Suppressor macrophage (primary cell): ENCODE measurements around the gene RRAD.
"Not testable (repeated sequence)": the region's sequence is repeated elsewhere in the genome, so short reads cannot be mapped to it uniquely, and the experiment has no call there.

Source experiments
- DNase-seq, 4 experiments: peaks; one replicate each; pipeline ENCODE4 v3.0.0-alpha.2; 2020 to 2022

The RRAD gene

GRCh38 chr16:66950971-66951790 lies 25.8 kb upstream of the RRAD start:
- no peak for DNase-seq

GRCh38 chr16:66950437-66950836 lies 25.1 kb upstream of the RRAD start:
- DNase-seq, result no peak

- DNase-seq, result no peak
Observed at GRCh38 chr16:66949472-66949871, 24.1 kb upstream of the RRAD start.

GRCh38 chr16:66948837-66949225 lies 23.5 kb upstream of the RRAD start:
- DNase-seq, result no peak

GRCh38 chr16:66948134-66948836 lies 22.9 kb upstream of the RRAD start:
- DNase-seq, result peak in 2 of 4 experiments; percentile 42 to 51

- peak; percentile 88 to 94 (median 90) for DNase-seq
Observed at GRCh38 chr16:66947302-66948065, 22.1 kb upstream of the RRAD start.

- no peak for DNase-seq
Observed at GRCh38 chr16:66946974-66947301, 21.6 kb upstream of the RRAD start.

GRCh38 chr16:66946541-66946940 lies 21.2 kb upstream of the RRAD start:
- no peak for DNase-seq

GRCh38 chr16:66945939-66946338 lies 20.6 kb upstream of the RRAD start:
- no peak for DNase-seq

- not testable (repeated sequence) for DNase-seq
Observed at GRCh38 chr16:66944971-66945370, 19.6 kb upstream of the RRAD start.

- no peak for DNase-seq
Observed at GRCh38 chr16:66944054-66944441, 18.7 kb upstream of the RRAD start.

GRCh38 chr16:66943426-66944053 lies 18.2 kb upstream of the RRAD start:
- no peak for DNase-seq

- DNase-seq, result no peak
Observed at GRCh38 chr16:66942981-66943380, 17.6 kb upstream of the RRAD start.

GRCh38 chr16:66940236-66940635 lies 14.9 kb upstream of the RRAD start:
- no peak for DNase-seq

GRCh38 chr16:66939366-66939765 lies 14.0 kb upstream of the RRAD start:
- no peak for DNase-seq

GRCh38 chr16:66937725-66938337 lies 12.5 kb upstream of the RRAD start:
- no peak for DNase-seq

GRCh38 chr16:66936889-66937554 lies 11.7 kb upstream of the RRAD start:
- DNase-seq, result no peak

- no peak for DNase-seq
Observed at GRCh38 chr16:66936462-66936861, 11.1 kb upstream of the RRAD start.

GRCh38 chr16:66935314-66936011 lies 10.1 kb upstream of the RRAD start, which contains the start of gene CES2:
Gene CES2, plus strand, starts transcription at chr16:66935516. Its CDS starts 120 bp downstream, at chr16:66935636.
- no peak for DNase-seq

- DNase-seq, result peak; percentile 27 to 59 (median 38)
Observed at GRCh38 chr16:66934839-66935313, 9.5 kb upstream of the RRAD start.
